ENCODE results near the gene WDR82.

Gene WDR82

DNA sequence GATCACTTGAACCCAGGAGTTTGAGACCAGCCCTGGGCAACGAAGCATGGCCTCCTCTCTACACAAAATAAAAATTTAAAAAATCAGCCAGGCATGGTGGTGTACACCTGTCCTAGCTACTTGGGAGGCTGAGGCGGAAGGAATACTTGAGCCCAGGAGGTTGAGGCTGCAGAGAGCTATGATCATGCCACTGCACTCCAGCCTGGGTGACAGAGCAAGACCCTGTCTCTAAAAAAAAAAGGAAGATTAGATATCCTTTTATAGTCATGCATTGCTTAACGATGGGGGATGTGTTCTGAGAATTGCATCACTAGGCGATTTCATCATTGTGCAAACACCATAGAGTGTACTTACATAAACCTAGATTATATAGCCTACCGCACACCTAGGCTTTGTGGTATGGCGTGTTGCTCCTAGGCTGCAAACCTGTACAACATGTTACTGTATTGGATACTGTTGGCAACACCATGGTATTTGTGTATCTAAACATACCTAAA is 67.9 kb downstream of the WDR82 start:
- DNase-seq (ENCODE audit: low read depth in 2 of 3, low spot score in 2 of 3): no peak

DNA sequence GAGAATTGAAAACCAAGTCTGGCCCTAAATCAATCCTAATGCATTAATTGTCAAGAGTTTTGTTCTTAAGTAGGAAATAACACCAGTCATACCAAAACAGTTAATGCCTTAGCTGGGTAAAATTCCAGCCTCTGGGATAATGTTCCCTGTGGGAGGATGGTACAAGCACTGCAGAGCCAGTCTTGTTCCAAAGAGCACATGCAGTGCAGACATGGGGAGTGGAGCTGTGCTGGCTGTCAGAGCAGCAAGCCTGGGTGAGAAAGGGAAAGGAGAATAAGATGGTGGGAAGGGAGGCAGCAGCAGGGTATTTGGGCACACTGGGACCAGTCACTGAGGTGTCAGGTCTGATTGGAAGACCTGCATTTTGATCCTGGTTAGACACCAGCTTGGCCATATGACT is 68.4 kb downstream of the WDR82 start:
- no peak for DNase-seq (ENCODE audit: low read depth in 2 of 3, low spot score in 2 of 3)

DNA sequence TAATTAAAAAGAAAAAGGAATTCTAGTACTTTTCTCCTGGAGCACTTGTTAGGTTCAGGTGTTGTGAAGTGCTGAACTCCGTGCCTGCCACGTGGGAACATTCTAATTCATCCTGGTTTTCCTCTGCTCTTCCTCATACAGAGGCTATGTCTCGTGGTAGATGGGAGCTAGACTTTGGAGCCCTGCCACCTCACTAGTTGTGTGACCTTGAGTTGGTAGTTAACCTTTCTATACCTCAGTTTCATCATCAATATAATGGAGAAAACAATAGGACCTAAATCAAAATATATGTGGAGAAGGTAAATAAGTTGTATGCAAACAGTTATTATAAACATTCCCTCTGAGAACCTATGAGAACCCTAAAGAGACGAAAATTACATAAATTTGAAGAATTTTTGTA is 69.9 kb downstream of the WDR82 start:
- DNase-seq (ENCODE audit: low read depth in 2 of 3, low spot score in 2 of 3): no peak

DNA sequence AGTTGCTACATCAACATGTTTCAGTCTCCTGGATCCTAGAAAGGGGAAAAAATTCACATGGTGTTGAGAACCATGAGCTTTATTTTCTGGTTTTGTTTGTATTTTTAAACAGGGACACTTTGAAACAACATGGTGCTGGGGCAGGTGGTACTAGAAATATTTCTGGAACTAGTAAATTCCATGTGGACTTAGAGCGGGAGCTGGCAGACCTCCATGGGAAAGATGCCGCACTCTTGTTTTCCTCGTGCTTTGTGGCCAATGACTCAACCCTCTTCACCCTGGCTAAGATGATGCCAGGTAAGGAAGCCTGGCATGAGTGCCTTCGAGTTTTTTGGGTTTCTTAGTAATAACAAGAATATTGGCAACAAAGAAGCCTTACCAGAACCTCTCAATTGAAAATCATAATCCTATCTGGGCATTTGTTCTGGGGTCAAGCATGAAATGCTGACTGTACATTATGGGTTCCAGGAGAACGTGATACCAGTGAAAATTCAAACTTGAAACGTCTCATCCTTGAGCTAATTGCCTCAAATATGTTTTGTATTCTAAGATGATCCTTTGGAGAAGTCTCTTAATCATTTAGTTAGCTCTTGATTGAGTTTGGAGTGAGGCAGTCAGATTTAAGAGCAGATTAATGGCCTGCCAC is 72.6 kb downstream of the WDR82 start:
- no peak for DNase-seq (ENCODE audit: low read depth in 2 of 3, low spot score in 2 of 3)
